ENCODE measurements around the gene GLIS1. TPM values are rescaled to one million over a fixed set of nuclear protein-coding genes. Genes with fewer than 3 reads are reported as not detected.

Gene GLIS1
- total and polyA plus RNA-seq, 2 of the 8 experiments (the other 6 are each of a cell fraction or from before 2014, with no cell fraction given), result 0.15 to 0.22 TPM

DNA sequence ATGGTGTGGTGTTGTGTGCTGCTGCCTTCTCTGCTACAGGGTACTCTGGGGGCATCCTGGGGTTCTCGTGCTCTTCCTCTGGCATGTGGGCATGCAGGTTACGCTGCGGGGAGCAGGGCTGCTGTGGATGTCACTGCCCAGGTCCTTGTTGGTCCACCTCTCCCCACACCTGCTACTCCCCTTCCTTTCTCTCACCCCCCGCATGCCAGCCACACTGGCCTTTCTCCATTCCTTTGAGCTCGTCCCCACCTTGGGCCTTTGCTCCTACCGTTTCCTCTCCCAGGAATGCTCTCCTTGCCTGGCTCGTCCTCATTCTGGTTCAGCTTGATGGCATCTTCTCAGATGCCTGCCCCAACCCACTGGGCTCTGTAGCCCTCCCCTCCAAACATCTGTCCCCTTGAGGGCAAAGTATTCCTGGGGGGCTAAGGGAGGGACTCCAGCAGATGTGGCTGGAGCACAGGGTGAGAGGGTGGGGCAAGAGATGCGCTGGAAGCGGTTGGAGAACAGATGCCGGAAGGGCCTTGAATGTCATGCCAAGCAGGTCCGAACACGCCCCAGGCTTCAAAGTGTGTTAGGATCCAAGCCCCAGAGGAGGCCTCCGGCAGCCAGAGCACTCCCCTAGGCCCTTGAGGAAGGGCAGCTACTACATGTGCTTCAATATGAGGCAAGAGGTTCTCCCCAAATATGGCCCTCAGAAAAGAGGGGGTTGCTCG lies 256.4 kb downstream of the GLIS1 start (continued):
- no peak for TF ChIP-seq RXRA (IDR thresholded peaks at IDR 0.05; ENCODE audit: insufficient read depth, low read depth, low read length)
- TF ChIP-seq SIN3A (conservative IDR thresholded peaks at IDR 0.05 in 1 of 2, IDR thresholded peaks at IDR 0.05 in 1 of 2; ENCODE audit: low read depth in 1 of 2, low read length in 2 of 2), result no peak
- TF ChIP-seq HDAC2 (IDR thresholded peaks at IDR 0.05; ENCODE audit: borderline replicate concordance in 1 of 2, low read depth in 2 of 2, low read length in 2 of 2), result no peak
- no peak for TF ChIP-seq EGR1 (IDR thresholded peaks at IDR 0.05; ENCODE audit: borderline replicate concordance, low read depth, low read length)
- no peak for TF ChIP-seq POU5F1 (IDR thresholded peaks at IDR 0.05; ENCODE audit: low read depth, low read length)
- no peak for TF ChIP-seq SP2 (IDR thresholded peaks at IDR 0.05; ENCODE audit: low read length)

Data from H1 (cell line).